ENCODE data around the gene LY6G5B. TPM values are rescaled to one million over a fixed set of nuclear protein-coding genes. Genes with fewer than 3 reads are reported as not detected.

LY6G5B gene
- total RNA-seq, 2 donors from 2014 or later, result 1.8 to 13.0 TPM

- Histone ChIP-seq H3K9me3 (no peaks in the 10 kb centered on the region), H3K4me1 (replicated peaks) (no peaks in the 10 kb centered on the region), H3K27ac (peak overlapping the region in 1 of 2 donors; percentile 32), H3K27me3 (replicated peaks; ENCODE audit: insufficient read depth) (no peaks in the 10 kb centered on the region), H3K4me3 (no peak overlapping the region), H3K36me3 (peaks cover 33 to 44% of the 10 kb centered on the region in 2 donors)
- 84% methylated on average over 7 of the region's 7 CpGs for WGBS
- TF ChIP-seq CTCF (IDR thresholded peaks at IDR 0.05), result no peak
- no peak for TF ChIP-seq POLR2A (IDR thresholded peaks at IDR 0.05)
- TF ChIP-seq POLR2AphosphoS5 (IDR thresholded peaks at IDR 0.05), result no peak
- DNase-seq (ENCODE audit: low spot score), result no peak
- intact Hi-C loops (cut with DNase I), result no loop called here
These were observed 36.3 kb upstream of the LY6G5B start for GRCh38 chr6:31633447-31633846.

- WGBS, result 89% methylated on average over 3 of the region's 3 CpGs
- intact Hi-C loops (cut with DNase I), result no loop called here
These were observed 35.6 kb upstream of the LY6G5B start for GRCh38 chr6:31634131-31634530.

GRCh38 chr6:31634969-31635575, 34.7 kb upstream of the LY6G5B start:
- no peaks in the 10 kb centered on the region for H3K9me3 ChIP-seq
- no peak for DNase-seq (ENCODE audit: low spot score)
- TF ChIP-seq CTCF (IDR thresholded peaks at IDR 0.05) (no peak), POLR2AphosphoS5 (IDR thresholded peaks at IDR 0.05) (no peak), POLR2A (IDR thresholded peaks at IDR 0.05) (no peak)
- peaks cover 22 to 40% of the 10 kb centered on the region in 2 donors for H3K36me3 ChIP-seq
- H3K4me3 ChIP-seq, result no peak overlapping the region
- 73% methylated on average over 11 of the region's 11 CpGs for WGBS
- H3K27ac ChIP-seq, result no peak overlapping the region
- intact Hi-C loops (cut with DNase I), result no loop called here
- H3K27me3 ChIP-seq (replicated peaks; ENCODE audit: insufficient read depth), result no peaks in the 10 kb centered on the region
- no peaks in the 10 kb centered on the region for H3K4me1 ChIP-seq (replicated peaks)

More at GRCh38 chr6:31634131-31634530, 35.6 kb upstream of the LY6G5B start:
- H3K27me3 ChIP-seq (replicated peaks; ENCODE audit: insufficient read depth), result no peaks in the 10 kb centered on the region
- peaks cover 27 to 37% of the 10 kb centered on the region in 2 donors for H3K36me3 ChIP-seq
- H3K27ac ChIP-seq, result peak overlapping the region in 1 of 2 donors; percentile 32
- TF ChIP-seq POLR2A (IDR thresholded peaks at IDR 0.05) (no peak), CTCF (IDR thresholded peaks at IDR 0.05) (no peak), POLR2AphosphoS5 (IDR thresholded peaks at IDR 0.05) (no peak)
- no peaks in the 10 kb centered on the region for H3K4me1 ChIP-seq (replicated peaks)
- H3K9me3 ChIP-seq, result no peaks in the 10 kb centered on the region
- no peak overlapping the region for H3K4me3 ChIP-seq
- DNase-seq (ENCODE audit: low spot score), result no peak

- no peak for TF ChIP-seq CTCF (IDR thresholded peaks at IDR 0.05)
- no peak for TF ChIP-seq POLR2A (IDR thresholded peaks at IDR 0.05)
- no peak for TF ChIP-seq POLR2AphosphoS5 (IDR thresholded peaks at IDR 0.05)
- DNase-seq (ENCODE audit: low spot score), result no peak
- Histone ChIP-seq H3K27ac (no peak overlapping the region), H3K4me3 (no peak overlapping the region), H3K9me3 (no peaks in the 10 kb centered on the region), H3K4me1 (replicated peaks) (no peaks in the 10 kb centered on the region), H3K36me3 (peaks cover 31 to 44% of the 10 kb centered on the region in 2 donors), H3K27me3 (replicated peaks; ENCODE audit: insufficient read depth) (no peaks in the 10 kb centered on the region)
- intact Hi-C loops (cut with DNase I), result no loop called here
- WGBS, result 74% methylated on average over 27 of the region's 27 CpGs
These were observed 32.8 kb upstream of the LY6G5B start for GRCh38 chr6:31636698-31637596.
